Endothelial cell of umbilical vein (primary cell): ENCODE measurements around the gene MT1F. TPM values are rescaled to one million over a fixed set of nuclear protein-coding genes. Genes with fewer than 3 reads are reported as not detected.

Source experiments
- BruUV-seq: library from RNA; stranded (reverse); fragments of 400-500 nt; replicated peaks from 2 replicates; lab custom pipeline; 2021; lab: Mats Ljungman, UMichigan
- CTCF ChIA-PET: fragments of 300-600, 350-600 bp; sonication (Branson Sonifier 250); formaldehyde crosslinking; loops from one replicate; lab custom pipeline; 2021; ENCODE audit warnings: antibody characterized with exemption, inconsistent platforms; lab: Charles Lee
- POLR2A ChIA-PET: fragments of 300-600, 350-600 bp; sonication (Branson Sonifier 250); formaldehyde crosslinking; loops from one replicate; lab custom pipeline; 2021; ENCODE audit warnings: antibody characterized with exemption, inconsistent platforms; lab: Charles Lee
- DNase-seq: peaks from one replicate; pipeline ENCODE4 v3.0.0-alpha.2; 2011; ENCODE audit warnings: low read depth, low spot score
- FAIRE-seq: peaks from 2 replicates; lab custom pipeline; 2011; peaks lifted over from hg19 to GRCh38; lab: Jason Lieb, UNC
- H2AFZ ChIP-seq: 2 replicates; pipeline ENCODE4 v1.6.0; 2012; ENCODE audit warnings: low read depth, low read length, control low read depth, inconsistent platforms
- H3K27ac ChIP-seq: 2 replicates; pipeline ENCODE4 v1.5.1; 2011; ENCODE audit warnings: low read depth, mild to moderate bottlenecking, control low read depth, low read length, moderate library complexity; ENCODE audit not compliant: insufficient read depth
- H3K27me3 ChIP-seq, 2 experiments: 2 replicates each; pipeline versions ENCODE4 v1.6.0 to v1.6.1; 2011; ENCODE audit warnings: low read length in 2 of 2, mixed read lengths in 1 of 2; ENCODE audit not compliant: control insufficient read depth in 2 of 2, insufficient read depth in 2 of 2
- H3K36me3 ChIP-seq, 2 experiments: 2 replicates in 1 of 2; 3 replicates in 1 of 2; pipeline ENCODE4 v1.5.1; 2011; ENCODE audit warnings: low read length in 2 of 2, mild to moderate bottlenecking in 1 of 2, moderate library complexity in 1 of 2; ENCODE audit not compliant: control insufficient read depth in 2 of 2, insufficient read depth in 2 of 2; ENCODE audit errors: extremely low read depth in 1 of 2
- H3K4me1 ChIP-seq: 3 replicates; pipeline ENCODE4 v1.5.1; 2011; ENCODE audit warnings: mild to moderate bottlenecking, low read length; ENCODE audit not compliant: control insufficient read depth, insufficient read depth; ENCODE audit errors: extremely low read depth
- H3K4me2 ChIP-seq: 2 replicates; pipeline ENCODE4 v1.6.1; 2011; ENCODE audit warnings: low read length, control low read depth, mixed read lengths; ENCODE audit not compliant: insufficient read depth
- H3K4me3 ChIP-seq, 3 experiments: fragments of 200-600 bp in 1 of 3; sonication (generic), shearing (Covaris generic) in 1 of 3; replicated peaks in 1 of 3; 2 replicates each; pipeline ENCODE4 v1.5.1; 2011 to 2016; ENCODE audit warnings: control low read depth in 3 of 3, low read length in 3 of 3, mild to moderate bottlenecking in 2 of 3, inconsistent platforms in 1 of 3, low read depth in 1 of 3, moderate library complexity in 1 of 3; ENCODE audit not compliant: insufficient read depth in 1 of 3
- H3K79me2 ChIP-seq: 2 replicates; pipeline ENCODE4 v1.6.0; 2012; ENCODE audit warnings: low read length, inconsistent platforms; ENCODE audit not compliant: control insufficient read depth, insufficient read depth
- H3K9ac ChIP-seq: replicated peaks from 2 replicates; pipeline ENCODE3; 2011; ENCODE audit warnings: low read length, control low read depth; ENCODE audit not compliant: insufficient read depth; ENCODE audit errors: extremely low read depth
- H3K9me1 ChIP-seq: replicated peaks from 3 replicates; pipeline ENCODE4 v1.6.0; 2011; ENCODE audit warnings: mild to moderate bottlenecking, low read length; ENCODE audit not compliant: control insufficient read depth, insufficient read depth; ENCODE audit errors: extremely low read depth
- H3K9me3 ChIP-seq: replicated peaks from 2 replicates; pipeline ENCODE4 v1.5.1; 2012; ENCODE audit warnings: low read length, inconsistent platforms; ENCODE audit not compliant: control insufficient read depth, insufficient read depth
- H4K20me1 ChIP-seq: replicated peaks from 2 replicates; pipeline ENCODE3; 2011; ENCODE audit warnings: mild to moderate bottlenecking, low read length; ENCODE audit not compliant: control insufficient read depth, insufficient read depth; ENCODE audit errors: extremely low read depth
- EZH2 ChIP-seq: IDR thresholded peaks from 2 replicates; pipeline ENCODE4 v1.6.1; 2012; ENCODE audit warnings: borderline replicate concordance, low read depth, mild to moderate bottlenecking, moderate library complexity, low read length, inconsistent platforms; ENCODE audit not compliant: severe bottlenecking
- FOS ChIP-seq: IDR thresholded peaks from 2 replicates; pipeline ENCODE4 v1.6.1; 2011; ENCODE audit warnings: mild to moderate bottlenecking, low read length, moderate library complexity, borderline replicate concordance; ENCODE audit not compliant: insufficient read depth
- GATA2 ChIP-seq: IDR thresholded peaks from 2 replicates; pipeline ENCODE4 v1.7.0; 2011; ENCODE audit warnings: low read depth, mild to moderate bottlenecking, moderate library complexity, mixed read lengths, low read length; ENCODE audit not compliant: insufficient read length, insufficient read depth
- JUN ChIP-seq: IDR thresholded peaks from 2 replicates; pipeline ENCODE4 v1.6.1; 2011; ENCODE audit warnings: borderline replicate concordance, low read depth; ENCODE audit not compliant: insufficient read length, insufficient read depth
- POLR2AphosphoS5 ChIP-seq: IDR thresholded peaks from 2 replicates; pipeline ENCODE4 v1.6.1; 2012; ENCODE audit warnings: low read depth, mild to moderate bottlenecking, control low read depth, low read length, moderate library complexity; ENCODE audit not compliant: insufficient read depth
- dilution Hi-C: fragments of 300-500 bp; cut with MboI; formaldehyde crosslinking; loops from one replicate; pipeline ENCODE4 v1.15.0; 2019; ENCODE audit warnings: low sequenced_read_pairs; ENCODE audit not compliant: extremely low pct_ligation_motif_present
- intact Hi-C: fragments of 100-400 bp; cut with micrococcal nuclease; formaldehyde crosslinking; loops from one replicate; pipeline ENCODE4 v1.10.0; 2022
- polyA plus RNA-seq, 4 experiments: library from polyadenylated mRNA; depleted of rRNA in 3 of 4; stranded (reverse) in 3 of 4; unstranded in 1 of 4; fragments of >200 nt; gene quantifications; 2 replicates each; pipeline versions ENCODE4 v1.2.1 to v1.2.3, GENCODE V29; 2011 to 2012; ENCODE audit warnings: missing spikeins in 1 of 4
- total RNA-seq: library from RNA; stranded (reverse); gene quantifications from 2 replicates; pipeline ENCODE4 v1.2.3, GENCODE V29; 2021
- TF ChIP-seq, protein P1 (sequence below), 2 donors: IDR thresholded peaks; 1 replicate in 1 of 2; 2 replicates in 1 of 2; pipeline ENCODE4 v1.5.1; 2011; ENCODE audit warnings: low read length in 2 of 2, mild to moderate bottlenecking in 2 of 2, moderate library complexity in 2 of 2, control low read depth in 1 of 2, inconsistent platforms in 1 of 2, low read depth in 1 of 2; ENCODE audit not compliant: insufficient read depth in 1 of 2; ENCODE audit errors: extremely low read depth in 1 of 2
- TF ChIP-seq, protein P2 (sequence below): IDR thresholded peaks from 2 replicates; pipeline ENCODE4 v1.6.1; 2011; ENCODE audit not compliant: insufficient read depth, insufficient read length

The MT1F gene
- total and polyA plus RNA-seq, 2 donors (not counting 3 experiments of a cell fraction or from before 2014, with no cell fraction given) = 2.2 to 2.6 TPM

DNA sequence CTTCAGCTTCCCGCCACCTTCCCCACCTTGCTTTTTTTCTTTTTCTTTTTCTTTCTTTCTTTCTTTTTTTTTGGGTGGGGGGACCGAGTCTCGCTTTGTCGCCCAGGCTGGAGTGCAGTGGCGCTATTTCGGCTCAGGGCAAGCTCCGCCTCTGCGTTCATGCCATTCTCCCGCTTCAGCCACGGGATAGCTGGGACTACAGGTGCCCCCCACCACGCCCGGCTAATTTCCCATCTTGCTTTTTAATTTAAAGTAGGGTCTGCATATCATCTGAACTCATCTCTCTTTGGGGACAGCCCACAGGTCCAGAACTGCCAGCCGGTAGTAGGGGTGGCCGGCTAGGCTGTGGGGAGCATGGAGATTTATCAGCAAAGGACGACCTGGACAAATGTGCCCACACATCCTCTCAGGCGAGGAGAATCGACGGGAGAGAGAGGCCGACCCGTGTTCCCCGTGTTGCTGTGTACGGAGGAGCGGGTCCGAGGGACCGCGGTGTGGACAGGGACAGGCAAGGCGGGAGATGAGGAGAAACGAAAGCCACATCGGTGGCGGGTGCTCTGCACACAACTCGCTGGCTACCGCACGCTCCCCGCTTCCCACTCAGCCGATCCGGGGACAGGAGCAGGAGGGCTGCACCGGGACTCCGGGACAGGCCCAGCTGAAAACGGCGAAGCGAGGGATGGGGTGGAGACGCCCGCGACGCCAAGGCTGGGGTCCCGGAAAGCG lies 22.9 kb upstream of the MT1F start:
- dilution Hi-C loops (no loop called here), intact Hi-C loops (loop anchor here (1.0 to 2.0 kb wide), 2 partner anchors 10 to 24 kb away; partner anchors contain the start of gene MT1E)
- Histone ChIP-seq H3K9ac (no peak overlapping the region), H3K4me1 (peaks cover 19% of the 10 kb centered on the region), H3K27ac (no peak overlapping the region), H3K4me3 (peak overlapping the region in 2 of 3 experiments; percentile 21 to 30), H3K4me2 (peak overlapping the region; percentile 72), H3K79me2 (no peaks in the 10 kb centered on the region), H3K27me3 (peaks cover 34 to 39% of the 10 kb centered on the region in 2 experiments), H2AFZ (peak overlapping the region; percentile 83), H4K20me1 (no peaks in the 10 kb centered on the region), H3K9me1 (no peaks in the 10 kb centered on the region), H3K9me3 (no peaks in the 10 kb centered on the region), H3K36me3 (no peaks in the 10 kb centered on the region)
- DNase-seq = no peak
- ChIA-PET CTCF (interaction anchor here (0.7 to 1.5 kb wide), 3 partner anchors 31 to 34 kb away, joined by 3 to 5 read pairs (median 3); no protein-coding TSS in a partner anchor), POLR2A (interaction anchor here (2.1 kb wide), 1 partner anchor 10 kb away, joined by 6 read pairs; the partner anchor contains the start of gene MT1E)
- FAIRE-seq = no peak
- no TSS peak for BruUV-seq
- TF ChIP-seq, protein P1, sequence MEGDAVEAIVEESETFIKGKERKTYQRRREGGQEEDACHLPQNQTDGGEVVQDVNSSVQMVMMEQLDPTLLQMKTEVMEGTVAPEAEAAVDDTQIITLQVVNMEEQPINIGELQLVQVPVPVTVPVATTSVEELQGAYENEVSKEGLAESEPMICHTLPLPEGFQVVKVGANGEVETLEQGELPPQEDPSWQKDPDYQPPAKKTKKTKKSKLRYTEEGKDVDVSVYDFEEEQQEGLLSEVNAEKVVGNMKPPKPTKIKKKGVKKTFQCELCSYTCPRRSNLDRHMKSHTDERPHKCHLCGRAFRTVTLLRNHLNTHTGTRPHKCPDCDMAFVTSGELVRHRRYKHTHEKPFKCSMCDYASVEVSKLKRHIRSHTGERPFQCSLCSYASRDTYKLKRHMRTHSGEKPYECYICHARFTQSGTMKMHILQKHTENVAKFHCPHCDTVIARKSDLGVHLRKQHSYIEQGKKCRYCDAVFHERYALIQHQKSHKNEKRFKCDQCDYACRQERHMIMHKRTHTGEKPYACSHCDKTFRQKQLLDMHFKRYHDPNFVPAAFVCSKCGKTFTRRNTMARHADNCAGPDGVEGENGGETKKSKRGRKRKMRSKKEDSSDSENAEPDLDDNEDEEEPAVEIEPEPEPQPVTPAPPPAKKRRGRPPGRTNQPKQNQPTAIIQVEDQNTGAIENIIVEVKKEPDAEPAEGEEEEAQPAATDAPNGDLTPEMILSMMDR (IDR thresholded peaks at IDR 0.05; ENCODE audit: extremely low read depth in 1 of 2, insufficient read depth in 1 of 2, low read depth in 1 of 2, low read length in 2 of 2) = no peak
- TF ChIP-seq EZH2 (peak; percentile 94), FOS (no peak), GATA2 (no peak), POLR2AphosphoS5 (no peak), JUN (no peak)
- TF ChIP-seq, protein P2, sequence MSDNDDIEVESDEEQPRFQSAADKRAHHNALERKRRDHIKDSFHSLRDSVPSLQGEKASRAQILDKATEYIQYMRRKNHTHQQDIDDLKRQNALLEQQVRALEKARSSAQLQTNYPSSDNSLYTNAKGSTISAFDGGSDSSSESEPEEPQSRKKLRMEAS = no peak
